Activated gamma-delta T cell (primary cell): ENCODE measurements around the gene COX17.

Experiments used
- DNase-seq: peaks from one replicate; lab custom pipeline; 2025; lab: John Stamatoyannopoulos, UW

Gene COX17

DNA sequence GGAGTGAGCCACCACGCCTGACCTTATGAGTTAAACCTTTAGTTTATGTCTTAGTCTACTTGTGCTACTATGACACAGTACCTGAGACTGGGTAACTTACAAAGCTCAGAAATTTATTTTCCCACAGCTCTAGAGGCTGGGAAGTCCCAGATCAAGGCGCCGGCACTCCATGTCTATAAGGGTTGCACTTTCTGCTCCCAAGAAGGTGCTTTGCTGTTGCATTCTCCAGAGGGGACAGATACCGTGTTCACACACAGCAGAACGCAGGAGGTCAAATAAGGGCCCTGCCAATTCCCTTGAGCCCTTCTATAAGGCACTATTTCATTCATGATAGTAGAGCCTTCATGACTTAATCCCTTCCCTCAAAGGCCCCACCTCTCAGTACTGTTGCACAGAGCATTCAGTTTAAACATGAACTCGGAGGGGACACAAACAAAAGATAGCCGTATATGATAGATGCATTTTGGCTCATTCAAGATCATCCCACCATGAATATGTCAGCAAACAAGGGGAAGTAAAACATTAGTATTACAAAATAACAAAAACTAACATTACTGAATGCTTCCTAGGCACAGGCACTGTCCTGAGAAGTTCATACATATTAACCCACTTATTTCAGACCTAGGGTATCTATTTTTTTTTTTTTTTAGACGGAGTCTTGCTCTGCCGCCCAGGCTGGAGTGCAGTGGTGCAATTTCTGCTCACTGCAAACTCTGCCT, 53.0 kb downstream of the COX17 start:
- no peak for DNase-seq

GRCh38 chr3:119620899-119621298, 56.3 kb downstream of the COX17 start:
- no peak for DNase-seq
